Endothelial cell (in vitro differentiated cells): ENCODE data around the gene METTL15. TPM values are rescaled to one million over a fixed set of nuclear protein-coding genes. Genes with fewer than 3 reads are reported as not detected.
"Not testable (repeated sequence)": the region's sequence is repeated elsewhere in the genome, so short reads cannot be mapped to it uniquely, and the experiment has no call there.

Experiments used
- DNase-seq: peaks from one replicate; pipeline ENCODE4 v3.0.0; 2021; ENCODE audit warnings: low spot score
- H3K27ac Mint-ChIP-seq: one replicate; pipeline ENCODE4 v1.8.0; 2021; ENCODE audit warnings: mixed read lengths, inconsistent platforms; ENCODE audit not compliant: unreplicated experiment
- H3K27me3 Mint-ChIP-seq: one replicate; pipeline ENCODE4 v1.8.0; 2021; ENCODE audit warnings: mild to moderate bottlenecking, moderate library complexity, mixed read lengths, inconsistent platforms; ENCODE audit not compliant: unreplicated experiment
- H3K36me3 Mint-ChIP-seq: one replicate; pipeline ENCODE4 v1.8.0; 2021; ENCODE audit warnings: mild to moderate bottlenecking, low read depth, mixed read lengths, inconsistent platforms; ENCODE audit not compliant: unreplicated experiment
- H3K4me1 Mint-ChIP-seq: one replicate; pipeline ENCODE4 v1.8.0; 2021; ENCODE audit warnings: mild to moderate bottlenecking, mixed read lengths, inconsistent platforms; ENCODE audit not compliant: unreplicated experiment
- H3K4me3 Mint-ChIP-seq: one replicate; pipeline ENCODE4 v1.8.0; 2021; ENCODE audit warnings: mild to moderate bottlenecking, mixed read lengths, inconsistent platforms; ENCODE audit not compliant: unreplicated experiment
- H3K9me3 Mint-ChIP-seq: one replicate; pipeline ENCODE4 v1.8.0; 2021; ENCODE audit warnings: mixed read lengths, inconsistent platforms; ENCODE audit not compliant: unreplicated experiment
- CTCF ChIP-seq: fragments of 200-600 bp; sonication (generic); IDR thresholded peaks from one replicate; pipeline ENCODE4 v1.5.0; 2021; ENCODE audit warnings: antibody characterized with exemption; ENCODE audit not compliant: unreplicated experiment
- total RNA-seq: library from RNA; stranded (reverse); fragmentation: NEBNext Ultra II Directional; extraction: Animal tissue kit (Norgen Biotek cat#: 25700); gene quantifications from one replicate; pipeline ENCODE4 v1.2.1, GENCODE V29; 2021; ENCODE audit not compliant: unreplicated experiment

The METTL15 gene
- total RNA-seq, 1 donor from 2014 or later, result 8.8 TPM

GRCh38 chr11:28323621-28324020, 215.4 kb downstream of the METTL15 start:
- H3K4me1 Mint-ChIP-seq, result no peaks in the 10 kb centered on the region
- H3K4me3 Mint-ChIP-seq, result no peak overlapping the region
- TF ChIP-seq CTCF, result no peak
- H3K36me3 Mint-ChIP-seq, result no peaks in the 10 kb centered on the region
- H3K27ac Mint-ChIP-seq, result no peak overlapping the region
- DNase-seq, result no peak
- no peaks in the 10 kb centered on the region for H3K27me3 Mint-ChIP-seq
- H3K9me3 Mint-ChIP-seq, result no peaks in the 10 kb centered on the region

GRCh38 chr11:28332393-28332792, 224.2 kb downstream of the METTL15 start:
- DNase-seq, H3K9me3 Mint-ChIP-seq, H3K27me3 Mint-ChIP-seq, H3K27ac Mint-ChIP-seq, H3K36me3 Mint-ChIP-seq, H3K4me3 Mint-ChIP-seq, H3K4me1 Mint-ChIP-seq: not testable (repeated sequence)

- H3K9me3 Mint-ChIP-seq, result no peaks in the 10 kb centered on the region
- no peak for DNase-seq
- no peak for TF ChIP-seq CTCF
- no peaks in the 10 kb centered on the region for H3K27me3 Mint-ChIP-seq
- H3K36me3 Mint-ChIP-seq, result no peaks in the 10 kb centered on the region
- no peaks in the 10 kb centered on the region for H3K4me1 Mint-ChIP-seq
- no peak overlapping the region for H3K4me3 Mint-ChIP-seq
- H3K27ac Mint-ChIP-seq, result no peak overlapping the region
Measured at GRCh38 chr11:28337701-28338100, 229.5 kb downstream of the METTL15 start.

- Mint-ChIP-seq H3K27ac (no peak overlapping the region), H3K27me3 (no peaks in the 10 kb centered on the region), H3K36me3 (no peaks in the 10 kb centered on the region), H3K4me1 (no peaks in the 10 kb centered on the region), H3K9me3 (no peaks in the 10 kb centered on the region), H3K4me3 (no peak overlapping the region)
- TF ChIP-seq CTCF, result no peak
- no peak for DNase-seq
Measured at GRCh38 chr11:28338371-28338770, 230.2 kb downstream of the METTL15 start.

GRCh38 chr11:28339488-28339887, 231.3 kb downstream of the METTL15 start:
- Mint-ChIP-seq H3K27me3 (no peaks in the 10 kb centered on the region), H3K4me1 (no peaks in the 10 kb centered on the region), H3K36me3 (no peaks in the 10 kb centered on the region), H3K9me3 (no peaks in the 10 kb centered on the region), H3K27ac (no peak overlapping the region), H3K4me3 (no peak overlapping the region)
- no peak for TF ChIP-seq CTCF
- DNase-seq, result no peak

- no peaks in the 10 kb centered on the region for H3K4me1 Mint-ChIP-seq
- no peak for TF ChIP-seq CTCF
- H3K9me3 Mint-ChIP-seq, result no peaks in the 10 kb centered on the region
- H3K27ac Mint-ChIP-seq, result no peak overlapping the region
- no peaks in the 10 kb centered on the region for H3K27me3 Mint-ChIP-seq
- H3K4me3 Mint-ChIP-seq, result no peak overlapping the region
- no peaks in the 10 kb centered on the region for H3K36me3 Mint-ChIP-seq
- DNase-seq, result no peak
Measured at GRCh38 chr11:28342716-28343115, 234.5 kb downstream of the METTL15 start.
